HG03378 (cell line): ENCODE results near the gene PRR23E.

Source experiments
- ATAC-seq: cut with Tn5 transposase; IDR thresholded peaks from one replicate; pipeline ENCODE4 v1.9.1; 2021; ENCODE audit warnings: mild to moderate bottlenecking, moderate library complexity; ENCODE audit not compliant: unreplicated experiment

Gene PRR23E

GRCh38 chr3:127221037-127221436, 28.1 kb downstream of the PRR23E start:
- no peak for ATAC-seq

- no peak for ATAC-seq
Observed at GRCh38 chr3:127221446-127222035, 28.6 kb downstream of the PRR23E start.

DNA sequence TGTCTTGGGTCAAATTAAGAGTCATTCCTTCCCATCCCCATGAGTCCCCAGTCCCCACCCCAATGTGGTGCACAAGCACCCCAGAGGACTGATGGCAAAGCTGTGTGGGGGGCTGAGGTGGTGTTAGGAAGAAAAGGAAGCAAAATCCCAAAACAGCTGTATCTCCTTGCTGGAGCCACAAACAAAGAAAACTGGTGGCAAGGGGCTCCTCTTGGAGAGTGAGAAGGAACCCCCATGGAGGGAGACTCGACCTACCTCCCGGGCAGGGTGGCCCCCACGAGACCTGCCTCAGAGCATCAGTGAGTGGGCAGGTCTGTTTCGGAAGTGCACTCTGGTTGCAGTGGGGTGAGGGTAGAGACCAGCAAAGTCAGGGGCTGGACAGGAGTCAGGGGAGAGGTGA, 29.2 kb downstream of the PRR23E start:
- ATAC-seq: no peak

- no peak for ATAC-seq
Observed at GRCh38 chr3:127222664-127223063, 29.7 kb downstream of the PRR23E start.

DNA sequence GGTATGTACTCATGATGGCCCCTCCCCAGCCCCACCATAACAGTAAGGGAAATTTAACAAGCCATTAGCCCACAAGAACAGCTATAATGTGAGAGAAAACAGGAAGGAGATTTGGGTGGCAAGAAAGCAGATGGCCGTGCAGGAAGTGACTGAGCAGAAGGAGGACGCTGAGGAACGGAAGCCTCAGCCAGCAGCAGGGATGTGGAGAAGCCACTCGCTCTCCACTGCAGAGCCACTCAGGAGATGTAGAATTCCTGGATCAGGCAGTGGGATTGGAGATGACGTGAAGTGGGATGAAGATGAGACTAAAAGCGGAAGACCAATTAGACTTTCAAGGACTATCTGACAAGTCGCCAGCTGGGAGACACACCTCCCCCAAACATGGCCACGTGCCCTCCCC, 31.2 kb downstream of the PRR23E start:
- ATAC-seq: no peak

DNA sequence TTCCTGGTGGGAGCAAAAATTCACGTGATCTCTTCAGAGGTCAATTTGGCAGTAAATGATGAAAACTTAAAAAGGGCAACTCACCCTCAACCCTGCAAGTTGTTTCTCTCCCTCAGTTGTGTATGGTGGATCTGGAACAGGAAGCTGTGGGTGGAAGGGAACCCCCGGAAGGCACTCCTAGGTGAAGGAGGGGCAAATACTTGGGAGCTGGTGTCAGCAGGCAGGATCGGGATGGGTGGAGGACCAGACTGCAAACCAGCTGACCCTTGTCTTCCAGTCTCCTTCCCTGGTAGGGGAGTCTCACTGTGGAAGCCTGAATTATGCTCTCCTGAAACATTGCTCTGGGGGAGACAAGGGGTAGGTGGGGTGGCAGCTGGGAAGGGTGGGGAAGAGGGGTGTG, 33.5 kb downstream of the PRR23E start:
- ATAC-seq: no peak

DNA sequence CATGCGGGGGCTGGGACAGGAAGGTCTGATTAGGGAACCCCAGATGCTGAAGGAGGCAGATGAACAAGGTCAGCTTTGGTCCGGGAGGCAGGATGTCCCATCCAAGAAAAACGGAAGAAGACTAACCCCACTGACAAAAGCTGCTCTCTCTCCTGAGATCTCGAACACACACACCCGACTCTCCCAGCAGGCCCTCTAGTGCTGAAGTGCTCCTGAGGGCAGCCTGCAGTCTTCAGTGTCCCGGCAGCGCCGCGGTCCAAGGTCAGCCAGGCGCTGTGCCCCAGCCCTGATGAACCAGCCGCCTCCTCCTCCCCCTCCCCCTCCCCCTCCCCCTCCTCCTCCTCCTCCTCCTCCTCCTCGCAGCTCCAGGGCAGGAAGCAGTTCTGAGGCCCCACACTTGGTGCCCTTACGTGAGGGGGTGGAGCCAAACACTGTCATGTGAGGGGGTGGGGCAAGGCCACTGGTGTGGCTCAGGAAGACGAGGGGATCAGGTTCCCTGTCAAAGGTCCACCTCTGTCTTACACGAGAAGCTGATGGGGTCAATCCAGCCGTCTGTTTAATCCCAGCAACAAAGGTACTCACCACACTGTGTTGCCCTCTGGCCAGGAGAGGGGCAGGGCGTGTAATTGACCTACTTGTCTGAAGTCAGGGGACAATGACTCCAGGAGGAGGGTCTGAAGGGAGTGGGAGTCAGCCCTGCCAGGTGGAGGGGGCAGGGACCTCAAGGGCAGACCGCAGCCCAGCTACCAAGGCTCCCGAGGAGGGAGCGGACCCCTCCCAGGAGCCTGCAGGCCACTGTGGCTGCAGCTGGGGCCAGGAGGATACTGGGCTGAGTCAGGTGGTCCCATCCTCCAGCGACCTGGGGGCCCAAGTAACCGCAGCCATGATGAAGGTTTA, 34.3 kb downstream of the PRR23E start:
- ATAC-seq: no peak

DNA sequence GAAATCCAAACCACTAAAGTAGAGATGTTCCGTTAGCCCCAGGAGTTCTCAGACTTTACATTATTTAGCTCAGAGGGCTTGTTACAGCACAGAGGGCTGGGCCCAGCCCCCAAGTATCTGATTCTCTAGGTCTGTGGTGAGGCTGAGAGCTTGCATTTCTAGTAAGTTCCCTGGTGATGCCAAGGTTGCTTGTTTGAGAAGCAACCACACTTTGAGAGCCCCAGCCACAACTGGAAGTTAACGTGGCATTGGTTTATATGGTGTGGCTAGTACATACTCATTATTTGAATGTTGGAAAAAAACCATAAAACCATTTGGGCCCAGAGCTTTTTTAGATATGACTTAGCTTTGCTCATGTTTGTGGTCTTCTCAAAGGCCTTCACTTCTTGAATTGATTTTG, 35.9 kb downstream of the PRR23E start:
- ATAC-seq: no peak

- ATAC-seq: no peak
Observed at GRCh38 chr3:127233371-127233770, 40.4 kb downstream of the PRR23E start.

DNA sequence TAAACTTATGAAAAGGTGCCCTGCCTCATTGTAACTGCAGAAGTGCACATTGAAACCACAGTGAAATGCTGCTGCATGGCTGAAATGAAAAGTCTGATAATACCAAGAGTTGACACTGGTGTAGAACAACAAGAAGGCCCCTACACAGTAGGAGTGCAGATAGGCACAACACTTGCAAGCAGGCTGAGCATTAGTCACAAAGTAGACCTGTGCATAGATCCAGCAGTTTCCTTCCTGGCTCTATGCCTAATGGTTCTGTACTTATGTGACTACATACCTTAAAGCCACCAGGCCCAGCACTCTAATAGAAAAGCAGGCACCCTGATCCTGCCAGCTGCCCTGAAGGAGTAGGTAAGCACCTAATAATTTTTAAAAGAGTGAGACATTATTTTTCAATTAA, 41.8 kb downstream of the PRR23E start:
- no peak for ATAC-seq

DNA sequence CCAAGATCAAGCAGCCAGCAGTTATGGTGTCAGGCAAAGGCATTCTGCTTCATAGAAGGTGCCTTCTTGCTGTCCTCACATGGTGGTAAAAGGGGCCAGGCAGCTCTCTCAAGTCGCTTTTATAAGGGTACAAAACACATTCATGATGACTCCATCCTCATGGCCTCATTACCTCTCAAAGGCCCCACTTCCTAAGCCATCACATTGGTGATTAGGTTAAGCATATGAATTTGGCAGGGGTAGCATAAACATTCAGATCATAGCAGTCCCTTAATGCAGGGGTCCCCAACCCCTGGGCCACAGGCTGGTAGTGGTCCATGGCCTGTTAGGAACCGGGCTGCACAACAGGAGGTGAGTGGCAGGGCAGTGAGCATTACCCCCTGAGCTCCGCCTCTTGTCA, 42.8 kb downstream of the PRR23E start:
- ATAC-seq: no peak

GRCh38 chr3:127237835-127238234, 44.9 kb downstream of the PRR23E start:
- no peak for ATAC-seq

DNA sequence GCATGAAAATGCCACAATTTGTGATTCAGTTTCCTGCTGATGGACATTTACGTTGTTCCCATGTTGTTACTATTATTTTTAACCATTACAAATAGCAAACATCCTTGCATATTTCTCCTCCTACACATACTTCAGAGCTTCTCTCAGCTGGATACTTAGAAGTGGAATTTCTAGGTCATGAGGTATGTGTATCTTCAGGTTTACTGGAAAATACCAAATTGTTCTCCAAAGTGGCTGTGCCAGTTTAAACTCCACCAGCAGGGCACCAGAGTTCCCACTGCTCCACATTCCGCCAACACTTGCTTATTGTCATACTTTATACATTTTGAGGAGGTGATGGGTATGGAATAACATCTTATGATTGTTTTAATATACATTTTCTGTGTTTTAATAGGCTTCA, 45.7 kb downstream of the PRR23E start:
- no peak for ATAC-seq

DNA sequence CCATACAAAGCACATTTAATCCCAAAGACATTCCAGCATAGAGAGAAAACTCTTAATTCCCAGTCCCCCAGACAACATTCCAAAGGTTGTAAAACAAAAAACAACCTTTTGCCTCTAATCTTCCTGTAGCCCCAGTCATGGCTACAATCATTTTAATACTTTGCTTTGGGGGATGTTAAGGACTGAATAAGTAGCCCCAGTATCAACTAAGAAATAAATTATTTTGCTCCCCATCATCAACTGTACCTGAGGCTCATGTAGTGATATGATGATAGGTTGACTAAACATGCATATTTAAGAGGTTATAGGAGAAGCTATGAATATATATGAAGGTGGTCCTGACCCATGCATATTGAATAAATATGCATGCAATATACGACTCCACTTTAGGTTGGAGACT, 54.4 kb downstream of the PRR23E start:
- no peak for ATAC-seq
